Effector CD8-positive, alpha-beta T cell (primary cell): Measurements from ENCODE around the gene KRT34.

Experiments
- DNase-seq: peaks from one replicate; lab custom pipeline; 2025; lab: John Stamatoyannopoulos, UW

KRT34 gene

GRCh38 chr17:41332239-41332638 lies 49.9 kb downstream of the KRT34 start:
- DNase-seq, result no peak

- DNase-seq, result no peak
Observed at GRCh38 chr17:41331606-41332005, 50.5 kb downstream of the KRT34 start.

GRCh38 chr17:41329279-41329948 lies 52.7 kb downstream of the KRT34 start:
- no peak for DNase-seq

- DNase-seq, result no peak
Observed at GRCh38 chr17:41328207-41328606, 53.9 kb downstream of the KRT34 start.
